ENCODE data around the gene LRRC32.

DNA sequence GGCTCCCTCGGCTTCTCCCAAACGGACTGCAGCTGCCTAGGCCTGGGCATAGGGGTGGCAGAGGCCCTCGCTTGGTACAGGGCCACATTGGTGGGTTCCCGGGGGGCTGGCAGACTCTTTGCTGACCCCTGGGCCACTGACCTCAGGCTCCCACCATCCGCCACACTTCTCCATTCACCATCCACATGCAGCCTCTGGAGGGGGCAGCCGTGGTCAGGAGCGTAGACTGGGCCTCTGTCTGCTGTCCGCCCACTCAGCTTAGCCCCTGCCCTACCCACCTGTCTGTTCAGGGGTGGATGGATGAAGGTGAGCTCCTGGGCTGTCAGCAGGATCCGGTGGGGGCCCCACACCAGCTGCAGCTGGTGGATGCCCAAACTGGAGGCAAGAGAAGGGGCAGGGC lies 45.7 kb upstream of the LRRC32 start:
- TF ChIP-seq, protein P1, sequence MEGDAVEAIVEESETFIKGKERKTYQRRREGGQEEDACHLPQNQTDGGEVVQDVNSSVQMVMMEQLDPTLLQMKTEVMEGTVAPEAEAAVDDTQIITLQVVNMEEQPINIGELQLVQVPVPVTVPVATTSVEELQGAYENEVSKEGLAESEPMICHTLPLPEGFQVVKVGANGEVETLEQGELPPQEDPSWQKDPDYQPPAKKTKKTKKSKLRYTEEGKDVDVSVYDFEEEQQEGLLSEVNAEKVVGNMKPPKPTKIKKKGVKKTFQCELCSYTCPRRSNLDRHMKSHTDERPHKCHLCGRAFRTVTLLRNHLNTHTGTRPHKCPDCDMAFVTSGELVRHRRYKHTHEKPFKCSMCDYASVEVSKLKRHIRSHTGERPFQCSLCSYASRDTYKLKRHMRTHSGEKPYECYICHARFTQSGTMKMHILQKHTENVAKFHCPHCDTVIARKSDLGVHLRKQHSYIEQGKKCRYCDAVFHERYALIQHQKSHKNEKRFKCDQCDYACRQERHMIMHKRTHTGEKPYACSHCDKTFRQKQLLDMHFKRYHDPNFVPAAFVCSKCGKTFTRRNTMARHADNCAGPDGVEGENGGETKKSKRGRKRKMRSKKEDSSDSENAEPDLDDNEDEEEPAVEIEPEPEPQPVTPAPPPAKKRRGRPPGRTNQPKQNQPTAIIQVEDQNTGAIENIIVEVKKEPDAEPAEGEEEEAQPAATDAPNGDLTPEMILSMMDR (conservative IDR thresholded peaks at IDR 0.05; ENCODE audit: low read depth in 2 of 2) = no peak
- no peak for TF ChIP-seq CREB1 (CRISPR knock-in tag; IDR thresholded peaks at IDR 0.05; ENCODE audit: low read depth)
